ENCODE results near the gene EHHADH. TPM values are rescaled to one million over a fixed set of nuclear protein-coding genes. Genes with fewer than 3 reads are reported as not detected.

EHHADH gene
- total and polyA plus RNA-seq, 2 of the 13 experiments (the other 11 are each of a cell fraction or from before 2014, with no cell fraction given), result 14.5 to 38.9 TPM

DNA sequence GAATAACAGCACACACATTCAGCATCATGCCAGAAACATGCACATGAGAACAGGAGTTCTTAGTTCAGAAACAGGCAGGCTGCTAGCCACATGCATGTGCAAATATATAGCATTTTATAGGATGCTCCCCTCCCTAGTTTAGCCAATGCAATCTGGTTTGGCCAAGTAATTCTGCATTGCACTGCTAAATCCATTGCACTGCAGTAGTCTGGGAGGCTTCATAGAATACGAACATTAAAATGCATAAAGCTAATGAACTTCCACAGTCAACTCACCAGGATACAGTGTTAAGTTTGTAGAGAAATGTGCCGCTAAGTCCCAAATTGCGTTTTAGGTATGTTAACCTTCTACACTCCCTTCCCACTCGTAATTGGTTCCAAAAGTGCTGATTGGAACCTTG, 41.8 kb downstream of the EHHADH start:
- TF ChIP-seq, protein P1, sequence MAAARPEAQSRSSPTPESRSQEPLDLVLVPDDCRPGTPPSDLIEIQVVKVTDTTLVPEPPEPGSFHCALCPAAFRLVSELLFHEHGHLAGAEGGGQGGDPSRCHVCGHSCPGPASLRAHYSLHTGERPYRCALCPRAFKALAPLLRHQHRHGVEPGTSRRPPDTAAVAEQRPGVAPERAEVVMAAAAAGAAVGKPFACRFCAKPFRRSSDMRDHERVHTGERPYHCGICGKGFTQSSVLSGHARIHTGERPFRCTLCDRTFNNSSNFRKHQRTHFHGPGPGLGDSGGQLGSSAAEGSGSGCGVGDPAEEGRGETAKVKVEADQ (CRISPR knock-in tag; IDR thresholded peaks at IDR 0.05; ENCODE audit: borderline replicate concordance), result no peak
- TF ChIP-seq RXRA (CRISPR knock-in tag; IDR thresholded peaks at IDR 0.05), result no peak
- TF ChIP-seq, protein P2, sequence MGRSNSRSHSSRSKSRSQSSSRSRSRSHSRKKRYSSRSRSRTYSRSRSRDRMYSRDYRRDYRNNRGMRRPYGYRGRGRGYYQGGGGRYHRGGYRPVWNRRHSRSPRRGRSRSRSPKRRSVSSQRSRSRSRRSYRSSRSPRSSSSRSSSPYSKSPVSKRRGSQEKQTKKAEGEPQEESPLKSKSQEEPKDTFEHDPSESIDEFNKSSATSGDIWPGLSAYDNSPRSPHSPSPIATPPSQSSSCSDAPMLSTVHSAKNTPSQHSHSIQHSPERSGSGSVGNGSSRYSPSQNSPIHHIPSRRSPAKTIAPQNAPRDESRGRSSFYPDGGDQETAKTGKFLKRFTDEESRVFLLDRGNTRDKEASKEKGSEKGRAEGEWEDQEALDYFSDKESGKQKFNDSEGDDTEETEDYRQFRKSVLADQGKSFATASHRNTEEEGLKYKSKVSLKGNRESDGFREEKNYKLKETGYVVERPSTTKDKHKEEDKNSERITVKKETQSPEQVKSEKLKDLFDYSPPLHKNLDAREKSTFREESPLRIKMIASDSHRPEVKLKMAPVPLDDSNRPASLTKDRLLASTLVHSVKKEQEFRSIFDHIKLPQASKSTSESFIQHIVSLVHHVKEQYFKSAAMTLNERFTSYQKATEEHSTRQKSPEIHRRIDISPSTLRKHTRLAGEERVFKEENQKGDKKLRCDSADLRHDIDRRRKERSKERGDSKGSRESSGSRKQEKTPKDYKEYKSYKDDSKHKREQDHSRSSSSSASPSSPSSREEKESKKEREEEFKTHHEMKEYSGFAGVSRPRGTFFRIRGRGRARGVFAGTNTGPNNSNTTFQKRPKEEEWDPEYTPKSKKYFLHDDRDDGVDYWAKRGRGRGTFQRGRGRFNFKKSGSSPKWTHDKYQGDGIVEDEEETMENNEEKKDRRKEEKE (IDR thresholded peaks at IDR 0.05), result no peak
- H3K79me2 ChIP-seq (ENCODE audit: insufficient read depth, low read length), result no peaks in the 10 kb centered on the region
- intact Hi-C loops (cut with micrococcal nuclease; ENCODE audit: unreplicated experiment) (no loop called here), in situ Hi-C loops (cut with HindIII; ENCODE audit: extremely low pct_ligation_motif_present, low pct_unique_long_range_greater_than_20kb) (loop anchor here (10.0 kb wide), 1 partner anchor 337 kb away; no protein-coding TSS in a partner anchor)
- no peak overlapping the region for H3K9ac ChIP-seq (ENCODE audit: insufficient read depth, low read depth, low read length)
- H3K4me1 ChIP-seq (ENCODE audit: insufficient read depth, low read length), result peaks cover 23% of the 10 kb centered on the region
- ChIA-PET CTCF (ENCODE audit: low intra/inter-chr PET ratio, low total read pairs) (no interaction called here), POLR2A (no interaction called here)
- no peak overlapping the region for H3K4me2 ChIP-seq (ENCODE audit: low read depth, low read length)
- H3K9me3 ChIP-seq (ENCODE audit: low read length), result no peaks in the 10 kb centered on the region
- no peak for FAIRE-seq
- no peak for DNase-seq (ENCODE audit: low spot score)
- H4K20me1 ChIP-seq (ENCODE audit: insufficient read depth, low read length), result no peaks in the 10 kb centered on the region; the same call in 1 of the 2 replicates
- H3K36me3 ChIP-seq (replicated peaks in 1 of 2; ENCODE audit: control insufficient read depth in 1 of 2, insufficient read depth in 2 of 2, low read length in 2 of 2), result peaks cover 5 to 13% of the 10 kb centered on the region in 2 experiments; a peak in 2 of 5 replicates
- no TSS peak for BruUV-seq (replicated peaks)
- no peak overlapping the region for H3K4me3 ChIP-seq (replicated peaks in 1 of 3; ENCODE audit: insufficient read depth in 1 of 3, low read depth in 2 of 3, low read length in 3 of 3)
- H3K27ac ChIP-seq (ENCODE audit: extremely low read length, insufficient read depth, low read length), result no peak overlapping the region
- no peak for ATAC-seq
- no peaks in the 10 kb centered on the region for H3K27me3 ChIP-seq (ENCODE audit: control insufficient read depth in 1 of 2, insufficient read depth in 2 of 2, low read length in 2 of 2)
- no peak overlapping the region for H2AFZ ChIP-seq (ENCODE audit: low read length)
- WGBS (ENCODE audit: low lambda C conversion rate), result 95% methylated on average over 4 of the region's 4 CpGs

- Histone ChIP-seq H3K4me1 (ENCODE audit: insufficient read depth, low read length) (peaks cover 13% of the 10 kb centered on the region; the same call in 1 of the 2 replicates), H3K36me3 (replicated peaks in 1 of 2; ENCODE audit: control insufficient read depth in 1 of 2, insufficient read depth in 2 of 2, low read length in 2 of 2) (peaks cover 3 to 10% of the 10 kb centered on the region in 2 experiments; a peak in 2 of 5 replicates), H3K4me2 (ENCODE audit: low read depth, low read length) (no peak overlapping the region), H3K9me3 (ENCODE audit: low read length) (no peaks in the 10 kb centered on the region), H3K27ac (ENCODE audit: extremely low read length, insufficient read depth, low read length) (no peak overlapping the region), H3K27me3 (ENCODE audit: control insufficient read depth in 1 of 2, insufficient read depth in 2 of 2, low read length in 2 of 2) (no peaks in the 10 kb centered on the region), H3K9ac (ENCODE audit: insufficient read depth, low read depth, low read length) (no peak overlapping the region), H3K4me3 (replicated peaks in 1 of 3; ENCODE audit: insufficient read depth in 1 of 3, low read depth in 2 of 3, low read length in 3 of 3) (no peak overlapping the region), H2AFZ (ENCODE audit: low read length) (no peak overlapping the region), H3K79me2 (ENCODE audit: insufficient read depth, low read length) (no peaks in the 10 kb centered on the region), H4K20me1 (ENCODE audit: insufficient read depth, low read length) (no peaks in the 10 kb centered on the region)
- intact Hi-C loops (cut with micrococcal nuclease; ENCODE audit: unreplicated experiment) (no loop called here), in situ Hi-C loops (cut with HindIII; ENCODE audit: extremely low pct_ligation_motif_present, low pct_unique_long_range_greater_than_20kb) (loop anchor here (10.0 kb wide), 1 partner anchor 336 kb away; no protein-coding TSS in a partner anchor)
- FAIRE-seq (no peak), ATAC-seq (no peak), DNase-seq (ENCODE audit: low spot score) (no peak)
- POLR2A ChIA-PET, result interaction anchor here (0.6 kb wide), 1 partner anchor 47 kb away, joined by 3 read pairs; no protein-coding TSS in a partner anchor
- WGBS (ENCODE audit: low lambda C conversion rate), result 97% methylated on average over 4 of the region's 4 CpGs
- CTCF ChIA-PET (ENCODE audit: low intra/inter-chr PET ratio, low total read pairs), result no interaction called here
- BruUV-seq (replicated peaks), result no TSS peak
- TF ChIP-seq JUNB (CRISPR knock-in tag; IDR thresholded peaks at IDR 0.05; ENCODE audit: borderline replicate concordance) (no peak), IRX3 (CRISPR knock-in tag; IDR thresholded peaks at IDR 0.05; ENCODE audit: borderline replicate concordance, low read depth) (no peak), ZNF180 (CRISPR knock-in tag; IDR thresholded peaks at IDR 0.05; ENCODE audit: borderline replicate concordance, low read depth) (no peak), SIX1 (CRISPR knock-in tag; IDR thresholded peaks at IDR 0.05; ENCODE audit: borderline replicate concordance) (no peak), PPARG (CRISPR knock-in tag; conservative IDR thresholded peaks at IDR 0.05) (no peak)
- TF ChIP-seq, protein P3, sequence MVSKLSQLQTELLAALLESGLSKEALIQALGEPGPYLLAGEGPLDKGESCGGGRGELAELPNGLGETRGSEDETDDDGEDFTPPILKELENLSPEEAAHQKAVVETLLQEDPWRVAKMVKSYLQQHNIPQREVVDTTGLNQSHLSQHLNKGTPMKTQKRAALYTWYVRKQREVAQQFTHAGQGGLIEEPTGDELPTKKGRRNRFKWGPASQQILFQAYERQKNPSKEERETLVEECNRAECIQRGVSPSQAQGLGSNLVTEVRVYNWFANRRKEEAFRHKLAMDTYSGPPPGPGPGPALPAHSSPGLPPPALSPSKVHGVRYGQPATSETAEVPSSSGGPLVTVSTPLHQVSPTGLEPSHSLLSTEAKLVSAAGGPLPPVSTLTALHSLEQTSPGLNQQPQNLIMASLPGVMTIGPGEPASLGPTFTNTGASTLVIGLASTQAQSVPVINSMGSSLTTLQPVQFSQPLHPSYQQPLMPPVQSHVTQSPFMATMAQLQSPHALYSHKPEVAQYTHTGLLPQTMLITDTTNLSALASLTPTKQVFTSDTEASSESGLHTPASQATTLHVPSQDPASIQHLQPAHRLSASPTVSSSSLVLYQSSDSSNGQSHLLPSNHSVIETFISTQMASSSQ (IDR thresholded peaks at IDR 0.05; ENCODE audit: low read depth), result no peak
- TF ChIP-seq, protein P3 (CRISPR knock-in tag; IDR thresholded peaks at IDR 0.05; ENCODE audit: borderline replicate concordance), result no peak
Measured at GRCh38 chr3:185210621-185211142, 43.2 kb downstream of the EHHADH start.
